GM12864 (cell line): ENCODE data around the gene KRTAP4-5.
"Not testable (repeated sequence)": the region's sequence is repeated elsewhere in the genome, so short reads cannot be mapped to it uniquely, and the experiment has no call there.

ENCODE experiments used
- DNase-seq: peaks from one replicate; pipeline ENCODE4 v3.0.0-alpha.2; 2011; ENCODE audit warnings: low read depth
- H3K4me3 ChIP-seq: 2 replicates; pipeline ENCODE4 v1.5.1; 2011; ENCODE audit warnings: mild to moderate bottlenecking, low read depth, low read length, control low read depth
- TF ChIP-seq, protein P1 (sequence below): IDR thresholded peaks from 2 replicates; pipeline ENCODE4 v1.5.1; 2011; ENCODE audit warnings: low read depth, mild to moderate bottlenecking, moderate library complexity, low read length, control low read depth, inconsistent platforms; ENCODE audit errors: missing control alignments

KRTAP4-5 gene

DNA sequence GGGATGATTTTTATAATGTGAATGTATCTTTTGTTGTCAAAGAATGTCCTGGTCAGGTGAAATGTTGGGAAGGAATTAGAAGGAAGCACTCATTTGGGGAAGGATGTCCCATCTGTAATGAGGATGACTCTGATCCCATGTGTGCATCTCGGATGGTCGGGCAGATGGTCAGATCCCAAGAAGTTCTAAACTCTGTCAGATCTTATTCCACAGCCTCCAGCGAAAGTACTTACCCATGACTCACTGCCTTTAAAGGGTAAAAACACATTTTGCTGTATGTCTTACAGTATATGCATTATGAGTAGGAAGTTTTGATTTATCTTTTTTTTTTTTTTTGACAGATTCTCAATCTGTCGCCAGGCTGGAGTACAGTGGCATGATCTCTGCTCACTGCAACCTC lies 30.9 kb downstream of the KRTAP4-5 start:
- DNase-seq, result no peak

DNA sequence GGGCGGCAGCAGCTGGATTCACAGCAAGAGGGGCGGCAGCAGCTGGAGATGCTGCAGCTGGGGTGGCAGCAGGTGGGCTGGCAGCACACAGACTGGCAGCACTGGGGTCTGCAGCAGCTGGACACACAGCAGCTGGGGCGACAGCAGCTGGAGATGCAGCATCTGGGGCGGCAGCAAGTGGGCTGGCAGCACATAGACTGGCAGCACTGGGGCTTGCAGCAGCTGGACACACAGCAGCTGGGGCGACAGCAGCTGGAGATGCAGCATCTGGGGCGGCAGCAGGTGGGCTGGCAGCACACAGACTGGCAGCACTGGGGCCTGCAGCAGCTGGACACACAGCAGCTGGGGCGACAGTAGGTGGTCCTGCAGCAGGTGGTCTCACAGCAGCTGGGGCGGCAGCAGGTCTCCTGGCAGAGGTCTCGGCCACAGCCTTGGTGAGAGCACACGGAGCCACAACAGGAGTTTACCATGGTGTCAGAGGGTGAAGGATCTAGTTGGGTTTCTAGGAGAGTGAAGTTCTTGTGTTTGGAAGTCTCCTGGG lies 31.7 kb downstream of the KRTAP4-5 start, which contains the start of gene KRTAP4-11:
TSS of gene KRTAP4-11 (minus strand) at position 528 of the 541 bp plus-strand sequence. CDS start at position 470, 58 bp downstream.
- H3K4me3 ChIP-seq, DNase-seq: not testable (repeated sequence)

More for the DNA sequence above, 30.9 kb downstream of the KRTAP4-5 start:
- H3K4me3 ChIP-seq, result no peak overlapping the region
- TF ChIP-seq, protein P1, sequence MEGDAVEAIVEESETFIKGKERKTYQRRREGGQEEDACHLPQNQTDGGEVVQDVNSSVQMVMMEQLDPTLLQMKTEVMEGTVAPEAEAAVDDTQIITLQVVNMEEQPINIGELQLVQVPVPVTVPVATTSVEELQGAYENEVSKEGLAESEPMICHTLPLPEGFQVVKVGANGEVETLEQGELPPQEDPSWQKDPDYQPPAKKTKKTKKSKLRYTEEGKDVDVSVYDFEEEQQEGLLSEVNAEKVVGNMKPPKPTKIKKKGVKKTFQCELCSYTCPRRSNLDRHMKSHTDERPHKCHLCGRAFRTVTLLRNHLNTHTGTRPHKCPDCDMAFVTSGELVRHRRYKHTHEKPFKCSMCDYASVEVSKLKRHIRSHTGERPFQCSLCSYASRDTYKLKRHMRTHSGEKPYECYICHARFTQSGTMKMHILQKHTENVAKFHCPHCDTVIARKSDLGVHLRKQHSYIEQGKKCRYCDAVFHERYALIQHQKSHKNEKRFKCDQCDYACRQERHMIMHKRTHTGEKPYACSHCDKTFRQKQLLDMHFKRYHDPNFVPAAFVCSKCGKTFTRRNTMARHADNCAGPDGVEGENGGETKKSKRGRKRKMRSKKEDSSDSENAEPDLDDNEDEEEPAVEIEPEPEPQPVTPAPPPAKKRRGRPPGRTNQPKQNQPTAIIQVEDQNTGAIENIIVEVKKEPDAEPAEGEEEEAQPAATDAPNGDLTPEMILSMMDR, result no peak

DNA sequence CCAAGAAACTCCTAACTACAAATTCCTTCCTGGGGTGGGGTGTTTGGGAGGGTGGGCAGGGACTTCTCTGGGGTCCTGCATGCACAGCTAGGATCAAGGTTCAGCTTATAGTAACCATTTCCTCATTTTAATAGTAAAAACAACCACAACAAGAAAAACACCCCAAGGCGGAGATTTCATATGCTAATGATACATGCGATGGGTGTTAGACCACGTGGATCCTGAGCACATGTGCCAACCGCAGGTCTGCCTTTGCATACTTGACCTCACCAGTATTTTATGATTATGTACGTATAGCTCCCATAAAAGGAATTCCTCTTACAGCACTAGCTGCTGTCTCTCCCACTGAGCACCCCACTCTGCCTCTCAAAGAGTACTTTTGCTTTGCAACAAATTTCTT lies 33.3 kb downstream of the KRTAP4-5 start:
- no peak for DNase-seq
- no peak overlapping the region for H3K4me3 ChIP-seq
- TF ChIP-seq, protein P1, result no peak

DNA sequence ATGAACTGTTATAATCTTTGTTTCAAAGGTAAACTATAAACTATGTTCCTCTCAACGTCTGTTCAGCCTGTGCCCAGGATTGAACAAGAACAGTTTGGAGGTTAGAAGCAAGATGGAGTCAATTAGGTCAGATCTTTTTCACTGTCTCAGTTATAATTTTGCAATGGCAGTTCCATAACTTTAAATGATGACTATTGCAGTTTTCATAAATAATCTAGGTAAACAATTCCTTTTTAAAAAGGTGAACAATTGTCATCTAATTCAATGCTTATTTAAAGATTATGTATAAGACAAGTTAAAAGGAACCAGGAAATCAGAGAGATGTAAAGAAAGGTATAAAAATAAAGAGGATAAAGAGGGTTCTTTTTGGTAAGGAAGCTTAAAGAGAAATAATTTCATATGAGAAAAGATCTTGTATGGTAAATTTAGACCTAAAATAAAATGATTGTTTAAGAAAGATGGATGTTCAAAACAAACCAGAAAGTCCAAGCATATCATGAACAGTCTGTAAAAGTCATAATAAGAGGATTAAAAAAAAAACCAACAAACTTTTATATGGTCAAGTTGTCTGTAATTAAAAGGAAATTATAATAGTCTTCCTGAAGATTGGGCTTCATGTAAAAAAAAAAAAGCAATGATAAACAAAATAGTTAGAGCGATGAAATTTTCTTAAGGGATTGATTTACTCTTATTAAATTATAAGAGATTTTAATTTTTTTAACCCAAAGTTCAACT lies 38.3 kb downstream of the KRTAP4-5 start:
- no peak for DNase-seq
- no peak overlapping the region for H3K4me3 ChIP-seq
- TF ChIP-seq, protein P1, result no peak

DNA sequence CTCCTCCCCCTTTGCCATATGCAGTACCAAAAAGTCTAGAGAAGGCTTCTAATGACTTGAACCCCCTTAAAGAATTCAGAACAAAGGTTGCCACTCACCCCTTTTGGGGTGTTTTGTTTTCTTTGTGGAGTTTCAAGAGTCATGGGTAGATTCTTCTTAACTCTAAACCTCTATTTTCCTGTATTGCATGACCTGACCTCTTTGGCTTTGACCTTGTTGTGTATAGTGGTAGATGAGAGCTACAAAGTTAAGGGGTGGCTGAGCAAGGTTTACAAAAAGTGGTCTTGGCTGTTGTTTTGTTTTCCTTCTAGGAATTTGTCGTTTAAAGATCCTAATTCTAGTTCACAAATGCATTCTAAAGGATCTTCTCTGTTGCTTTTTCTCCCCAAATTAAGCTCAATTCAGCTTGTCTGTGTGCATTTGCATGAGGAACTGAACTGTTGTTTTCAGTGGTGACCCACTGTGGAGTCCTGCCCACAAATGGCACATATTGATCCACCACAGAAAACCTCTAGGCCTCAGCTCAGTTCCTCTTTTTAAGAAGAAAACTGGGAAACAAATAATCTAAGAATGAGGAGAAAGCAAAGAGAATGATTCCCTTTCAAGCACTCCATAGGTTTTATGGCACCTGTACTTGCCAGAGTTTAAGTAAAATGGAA lies 40.8 kb downstream of the KRTAP4-5 start:
- DNase-seq, H3K4me3 ChIP-seq: not testable (repeated sequence)

DNA sequence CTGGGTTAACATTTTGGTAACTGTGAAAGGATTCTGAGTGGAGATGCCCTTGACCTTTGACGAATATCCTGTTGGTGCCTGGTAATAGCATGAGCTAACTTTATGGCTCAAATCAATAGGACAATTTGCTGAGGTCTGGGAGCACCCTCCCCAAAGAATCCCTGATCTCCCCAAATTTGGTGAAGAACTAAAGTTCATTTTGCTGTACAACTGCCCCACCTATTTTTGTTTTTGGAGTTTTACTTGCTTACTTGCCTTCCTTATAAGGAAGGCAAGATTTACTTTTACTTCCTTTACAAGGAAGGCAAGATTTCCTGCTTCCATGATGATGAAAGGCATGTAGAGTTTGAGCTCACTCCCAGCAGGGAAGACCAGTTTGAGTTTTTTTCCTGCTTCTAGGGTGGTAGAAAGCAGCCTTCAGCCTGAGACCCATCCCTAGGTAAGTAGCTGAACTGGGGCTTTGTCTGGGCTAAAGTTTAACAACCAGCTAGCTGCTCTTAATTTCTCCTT lies 41.6 kb downstream of the KRTAP4-5 start:
- TF ChIP-seq, protein P1, result no peak
- no peak for DNase-seq
- H3K4me3 ChIP-seq, result no peak overlapping the region

DNA sequence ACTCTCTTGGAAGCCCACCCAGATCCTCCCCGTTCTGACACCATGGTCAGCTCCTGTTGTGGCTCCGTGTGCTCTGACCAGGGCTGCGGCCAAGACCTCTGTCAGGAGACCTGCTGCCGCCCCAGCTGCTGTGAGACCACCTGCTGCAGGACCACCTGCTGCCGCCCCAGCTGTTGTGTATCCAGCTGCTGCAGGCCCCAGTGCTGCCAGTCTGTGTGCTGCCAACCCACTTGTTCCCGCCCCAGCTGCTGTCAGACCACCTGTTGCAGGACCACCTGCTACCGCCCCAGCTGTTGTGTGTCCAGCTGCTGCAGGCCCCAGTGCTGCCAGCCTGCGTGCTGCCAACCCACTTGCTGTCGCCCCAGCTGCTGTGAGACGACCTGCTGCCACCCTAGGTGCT lies 44.3 kb downstream of the KRTAP4-5 start, which contains the start of gene KRTAP4-9:
TSS of gene KRTAP4-9 (plus strand) at position 43 of the 400 bp plus-strand sequence. CDS start at position 43, 0 bp downstream.
- not testable (repeated sequence) for DNase-seq, H3K4me3 ChIP-seq

DNA sequence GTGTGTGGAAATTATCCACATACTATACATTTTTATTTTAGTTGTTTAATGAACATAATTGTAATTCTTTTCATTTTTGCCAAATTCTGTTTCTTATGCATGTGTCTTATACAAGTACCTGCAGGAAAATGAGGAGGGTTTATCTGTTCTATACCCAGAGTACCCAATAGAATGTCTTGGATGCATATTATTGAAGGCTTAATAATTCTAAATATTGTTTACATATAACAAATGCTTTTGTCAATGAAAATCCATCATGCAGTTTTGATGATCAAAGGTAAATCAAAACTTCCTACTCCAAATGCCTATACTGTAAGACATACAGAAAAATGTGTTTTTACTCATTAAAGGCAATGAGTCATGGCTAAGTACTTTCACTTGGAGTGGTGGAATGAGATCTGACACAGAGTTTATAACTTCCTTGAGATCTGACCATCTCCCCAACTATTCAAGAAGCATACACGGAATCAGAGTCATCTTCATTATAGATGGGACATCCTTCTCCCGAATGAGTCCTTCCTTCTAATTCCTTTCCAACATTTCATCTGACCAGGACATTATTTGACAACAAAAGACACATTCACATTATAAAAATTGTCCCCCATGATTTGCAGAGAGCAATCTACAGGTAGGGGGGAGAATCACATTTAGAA lies 45.1 kb downstream of the KRTAP4-5 start:
- H3K4me3 ChIP-seq, DNase-seq: not testable (repeated sequence)
